SK-N-SH treated with all-trans-retinoic acid at 6 μM for 48 hours (cell line): ENCODE data around the gene REM2.

Experiments used
- ATAC-seq: fragments of 200-7000 bp; cut with Tn5 transposase; 3 replicates; pipeline ENCODE4 v1.9.1; 2020; ENCODE audit warnings: mild to moderate bottlenecking, moderate library complexity
- ARNTL ChIP-seq: fragments of 450-650 bp; formaldehyde crosslinking; IDR thresholded peaks from 2 replicates; pipeline ENCODE4 v1.5.0; 2020; ENCODE audit warnings: low read depth, mild to moderate bottlenecking, moderate library complexity, borderline replicate concordance
- BACH2 ChIP-seq: fragments of 250-450 bp; sonication (Bioruptor Pico); IDR thresholded peaks from 2 replicates; pipeline ENCODE4 v1.9.0; 2021; ENCODE audit warnings: mild to moderate bottlenecking, borderline replicate concordance
- CREB5 ChIP-seq: fragments of 250-450 bp; sonication (Bioruptor Pico); IDR thresholded peaks from 2 replicates; pipeline ENCODE4 v1.5.1; 2020; ENCODE audit warnings: low read depth, mild to moderate bottlenecking, moderate library complexity
- CSDC2 ChIP-seq: fragments of 250-450 bp; sonication (Bioruptor Pico); IDR thresholded peaks from 2 replicates; pipeline ENCODE4 v1.5.0; 2020; ENCODE audit warnings: mild to moderate bottlenecking, moderate library complexity
- CSRNP3 ChIP-seq: fragments of 250-450 bp; sonication (Bioruptor Pico); IDR thresholded peaks from 2 replicates; pipeline ENCODE4 v1.5.1; 2021; ENCODE audit warnings: mild to moderate bottlenecking, moderate library complexity
- ESRRG ChIP-seq: fragments of 250-450 bp; sonication (Bioruptor Pico); IDR thresholded peaks from 2 replicates; pipeline ENCODE4 v1.6.1; 2021; ENCODE audit warnings: mild to moderate bottlenecking
- GLIS3 ChIP-seq: fragments of 250-450 bp; sonication (Bioruptor Pico); IDR thresholded peaks from 2 replicates; pipeline ENCODE4 v1.5.0; 2020; ENCODE audit warnings: mild to moderate bottlenecking, moderate library complexity
- ISL1 ChIP-seq: fragments of 250-450 bp; sonication (Bioruptor Pico); IDR thresholded peaks from 2 replicates; pipeline ENCODE4 v2.1.2; 2022; ENCODE audit warnings: mild to moderate bottlenecking, moderate library complexity
- OSR1 ChIP-seq: fragments of 250-450 bp; sonication (Bioruptor Pico); IDR thresholded peaks from 2 replicates; pipeline ENCODE4 v1.8.0; 2022; ENCODE audit warnings: moderate library complexity, mild to moderate bottlenecking, inconsistent platforms
- PATZ1 ChIP-seq: fragments of 250-450 bp; sonication (Bioruptor Pico); IDR thresholded peaks from 2 replicates; pipeline ENCODE4 v1.8.0; 2020; ENCODE audit warnings: mild to moderate bottlenecking, moderate library complexity, borderline replicate concordance
- POU6F1 ChIP-seq: fragments of 250-450 bp; sonication (Bioruptor Pico); IDR thresholded peaks from 2 replicates; pipeline ENCODE4 v1.8.0; 2021; ENCODE audit warnings: low read depth, mild to moderate bottlenecking, moderate library complexity, borderline replicate concordance
- RARB ChIP-seq: fragments of 250-450 bp; sonication (Bioruptor Pico); IDR thresholded peaks from 2 replicates; pipeline ENCODE4 v1.8.0; 2021; ENCODE audit warnings: mild to moderate bottlenecking, moderate library complexity
- SNAI2 ChIP-seq: fragments of 250-450 bp; sonication (Bioruptor Pico); IDR thresholded peaks from 2 replicates; pipeline ENCODE4 v1.5.0; 2020; ENCODE audit warnings: mild to moderate bottlenecking, moderate library complexity
- TCF4 ChIP-seq: fragments of 250-450 bp; sonication (Bioruptor Pico); IDR thresholded peaks from 2 replicates; pipeline ENCODE4 v1.8.0; 2021; ENCODE audit warnings: mild to moderate bottlenecking, moderate library complexity, borderline replicate concordance
- TSHZ2 ChIP-seq: fragments of 250-450 bp; sonication (Bioruptor Pico); IDR thresholded peaks from 2 replicates; pipeline ENCODE4 v1.5.0; 2020; ENCODE audit warnings: mild to moderate bottlenecking, moderate library complexity
- ZC3H10 ChIP-seq: fragments of 250-450 bp; sonication (Bioruptor Pico); IDR thresholded peaks from 2 replicates; pipeline ENCODE4 v1.5.1; 2021; ENCODE audit warnings: mild to moderate bottlenecking, moderate library complexity
- ZNF565 ChIP-seq: fragments of 450-650 bp; formaldehyde crosslinking; conservative IDR thresholded peaks from 2 replicates; pipeline ENCODE4 v1.5.0; 2020; ENCODE audit warnings: low read depth, mild to moderate bottlenecking, moderate library complexity
- ZNF70 ChIP-seq: fragments of 450-650 bp; formaldehyde crosslinking; IDR thresholded peaks from 2 replicates; pipeline ENCODE4 v1.5.0; 2020; ENCODE audit warnings: mild to moderate bottlenecking, moderate library complexity
- ZNF8 ChIP-seq: fragments of 450-650 bp; formaldehyde crosslinking; IDR thresholded peaks from 2 replicates; pipeline ENCODE4 v1.5.0; 2020; ENCODE audit warnings: mild to moderate bottlenecking, moderate library complexity

REM2 gene

GRCh38 chr14:22906073-22906472, 23.1 kb downstream of the REM2 start:
- ATAC-seq = no peak
- TF ChIP-seq TCF4 (CRISPR knock-in tag) (no peak), RARB (CRISPR knock-in tag) (no peak), POU6F1 (no peak), ZNF8 (CRISPR knock-in tag) (no peak), ZC3H10 (CRISPR knock-in tag) (no peak), ZNF565 (CRISPR knock-in tag) (no peak), CSRNP3 (CRISPR knock-in tag) (no peak), CSDC2 (CRISPR knock-in tag) (no peak), GLIS3 (CRISPR knock-in tag) (no peak), ESRRG (CRISPR knock-in tag) (no peak), ARNTL (no peak)

GRCh38 chr14:22907429-22907828, 24.4 kb downstream of the REM2 start:
- TF ChIP-seq RARB (CRISPR knock-in tag) = no peak
- TF ChIP-seq ISL1 = no peak
- no peak for TF ChIP-seq OSR1 (CRISPR knock-in tag)
- TF ChIP-seq CREB5 (CRISPR knock-in tag) = no peak
- no peak for TF ChIP-seq SNAI2 (CRISPR knock-in tag)
- TF ChIP-seq POU6F1 = no peak
- no peak for TF ChIP-seq ZNF70 (CRISPR knock-in tag)
- TF ChIP-seq TSHZ2 = no peak
- no peak for TF ChIP-seq PATZ1 (CRISPR knock-in tag)
- TF ChIP-seq GLIS3 (CRISPR knock-in tag) = no peak
- no peak for TF ChIP-seq CSDC2 (CRISPR knock-in tag)
- no peak for TF ChIP-seq TCF4 (CRISPR knock-in tag)
- ATAC-seq = no peak

GRCh38 chr14:22908601-22909000, 25.6 kb downstream of the REM2 start:
- TF ChIP-seq BACH2 (CRISPR knock-in tag) (no peak), OSR1 (CRISPR knock-in tag) (no peak)
- TF ChIP-seq, all 23 proteins: peak for 0
- no peak for ATAC-seq
